GM18508 (cell line): ENCODE measurements around the gene CCNC.

Experiments
- ATAC-seq: cut with Tn5 transposase; IDR thresholded peaks from one replicate; pipeline ENCODE4 v1.9.1; 2021; ENCODE audit warnings: moderate number of reproducible peaks; ENCODE audit not compliant: insufficient read depth, unreplicated experiment

Gene CCNC

DNA sequence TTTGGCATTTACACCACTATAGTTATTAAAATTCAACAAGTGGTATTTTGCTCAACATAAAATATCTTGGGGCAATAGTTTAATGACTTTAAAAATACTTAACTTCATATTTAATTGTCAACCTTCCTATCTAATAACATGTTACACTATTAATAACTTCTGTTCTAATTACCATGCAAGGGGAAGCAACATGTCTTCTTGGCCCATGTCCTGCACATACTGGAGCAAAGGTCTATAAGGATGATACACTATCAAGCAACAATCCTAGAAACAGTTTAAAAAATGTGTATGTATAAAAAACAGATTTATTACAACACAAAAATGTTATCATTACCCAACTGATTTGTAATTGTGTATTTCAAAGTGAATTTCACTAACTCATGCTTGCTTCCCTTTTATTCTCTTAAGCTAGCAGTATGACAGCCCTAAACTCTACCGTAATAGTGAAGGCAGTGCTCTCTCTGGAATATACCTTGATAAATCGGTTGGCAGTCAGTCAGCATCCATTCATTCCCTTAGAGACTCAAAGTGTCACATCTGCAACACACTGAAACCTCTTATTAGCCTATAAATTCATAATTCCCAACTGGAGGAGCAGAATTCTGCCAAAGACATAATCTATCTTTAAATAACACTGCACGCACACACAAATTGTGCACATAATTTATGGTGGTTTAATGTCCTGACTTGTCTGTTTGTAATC is 18.3 kb downstream of the CCNC start:
- ATAC-seq, result no peak

DNA sequence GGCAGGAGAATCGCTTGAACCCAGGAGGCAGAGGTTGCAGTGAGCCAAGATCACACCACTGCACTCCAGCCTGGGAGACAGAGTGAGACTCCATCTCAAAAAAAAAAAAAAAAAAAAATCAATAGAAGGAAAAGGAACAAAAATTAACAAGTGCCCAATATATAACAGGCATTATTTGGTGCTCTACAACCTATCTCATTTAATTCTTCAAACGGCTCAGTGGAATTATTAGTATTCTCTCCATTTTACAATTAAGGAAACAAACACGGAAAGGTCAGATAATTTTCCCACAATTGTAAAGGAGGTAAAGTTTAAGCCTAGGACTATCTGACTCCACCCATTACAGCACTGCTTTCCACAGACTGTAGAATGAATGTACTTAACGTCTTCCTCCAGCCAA is 19.8 kb downstream of the CCNC start:
- no peak for ATAC-seq

DNA sequence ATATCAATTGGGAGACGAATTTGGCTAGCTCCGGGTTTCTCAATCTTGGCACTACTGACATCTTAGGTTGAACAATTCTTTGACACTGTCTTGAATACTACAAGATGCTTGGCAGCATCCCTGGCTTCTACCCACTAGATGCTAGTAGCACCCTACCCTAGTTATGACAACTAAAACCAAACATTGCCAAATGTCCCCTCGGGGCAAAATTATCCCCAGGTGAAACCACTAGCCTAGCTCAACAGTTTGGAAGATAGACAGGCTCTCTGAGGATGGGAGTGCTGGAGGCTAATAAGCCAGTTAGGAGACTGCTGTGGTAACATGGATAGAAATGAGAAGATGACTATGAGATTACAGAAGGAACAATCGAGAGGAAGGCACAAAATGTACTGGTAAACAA is 20.9 kb downstream of the CCNC start:
- ATAC-seq, result no peak

DNA sequence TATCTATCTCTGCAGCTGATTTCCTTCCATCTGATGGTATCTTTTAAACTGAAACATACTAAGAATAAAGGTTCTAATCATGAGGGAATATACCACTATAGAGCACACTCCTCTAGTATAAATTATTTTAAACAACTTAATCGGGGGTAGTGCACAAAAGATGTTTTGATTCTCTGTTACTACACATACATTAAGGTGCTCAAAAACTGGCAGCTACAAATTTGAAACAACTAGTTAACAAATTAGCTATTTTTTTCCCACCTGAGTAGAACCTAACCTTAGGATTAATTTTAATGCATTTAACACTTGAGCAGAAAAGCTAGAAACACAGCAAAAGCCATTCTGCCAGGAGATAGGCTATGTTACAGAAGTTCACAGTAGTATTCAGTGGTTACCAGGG is 23.0 kb downstream of the CCNC start:
- ATAC-seq, result no peak

DNA sequence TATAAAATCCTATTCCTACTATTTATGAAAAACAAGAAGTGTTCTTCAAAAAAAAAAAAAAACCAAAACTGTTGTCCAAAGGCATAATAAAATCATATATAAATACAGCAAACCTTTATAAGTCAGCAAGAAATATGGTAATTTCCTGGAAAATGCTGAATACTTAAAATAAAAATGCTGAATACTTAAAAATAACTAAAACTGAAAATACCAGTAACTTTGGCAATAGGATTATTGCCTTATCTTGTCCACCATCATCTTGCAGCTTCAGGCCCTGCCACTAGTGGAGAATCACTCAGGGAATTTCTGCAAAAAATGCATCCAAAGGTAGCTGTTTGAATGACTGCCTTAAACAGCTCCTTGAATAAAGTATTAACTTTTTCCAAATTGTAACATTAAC is 24.5 kb downstream of the CCNC start:
- no peak for ATAC-seq

DNA sequence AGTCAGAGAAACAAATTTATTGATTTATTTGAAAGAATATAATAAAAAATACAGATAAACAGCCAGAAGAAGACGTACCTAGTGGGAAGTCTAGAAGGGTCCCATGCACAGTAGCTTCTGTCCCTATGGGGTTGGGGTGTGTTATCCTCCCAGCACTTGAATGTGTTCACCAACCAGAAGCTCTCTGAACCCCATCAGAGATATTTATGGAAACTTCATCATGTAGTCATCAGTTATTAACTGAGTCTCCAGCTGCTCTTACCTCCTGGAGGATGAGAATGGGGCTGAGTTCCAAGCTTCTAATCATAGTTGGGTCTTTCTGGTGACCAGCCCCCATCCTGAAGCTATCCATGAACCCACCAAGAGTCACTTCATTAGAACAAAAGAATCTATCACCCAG is 37.8 kb downstream of the CCNC start:
- no peak for ATAC-seq

DNA sequence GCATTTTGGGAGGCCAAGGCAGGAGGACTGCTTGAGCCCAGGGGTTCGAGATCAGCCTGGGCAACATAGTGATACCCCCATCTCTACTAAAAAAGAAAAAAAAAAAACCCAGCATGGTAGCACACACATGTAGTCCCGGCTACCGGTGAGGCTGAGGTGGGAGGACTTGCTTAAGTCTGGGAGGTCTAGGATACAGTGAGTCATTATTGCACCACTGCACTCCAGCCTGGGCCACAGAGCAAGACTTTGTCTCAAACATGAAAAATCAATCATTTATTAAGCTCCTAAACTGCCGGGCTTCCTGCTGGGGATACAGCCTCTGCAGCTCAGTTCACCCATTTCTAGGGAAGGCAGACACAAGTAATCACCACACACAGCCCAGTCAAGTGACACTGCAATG is 45.9 kb downstream of the CCNC start:
- ATAC-seq, result no peak

DNA sequence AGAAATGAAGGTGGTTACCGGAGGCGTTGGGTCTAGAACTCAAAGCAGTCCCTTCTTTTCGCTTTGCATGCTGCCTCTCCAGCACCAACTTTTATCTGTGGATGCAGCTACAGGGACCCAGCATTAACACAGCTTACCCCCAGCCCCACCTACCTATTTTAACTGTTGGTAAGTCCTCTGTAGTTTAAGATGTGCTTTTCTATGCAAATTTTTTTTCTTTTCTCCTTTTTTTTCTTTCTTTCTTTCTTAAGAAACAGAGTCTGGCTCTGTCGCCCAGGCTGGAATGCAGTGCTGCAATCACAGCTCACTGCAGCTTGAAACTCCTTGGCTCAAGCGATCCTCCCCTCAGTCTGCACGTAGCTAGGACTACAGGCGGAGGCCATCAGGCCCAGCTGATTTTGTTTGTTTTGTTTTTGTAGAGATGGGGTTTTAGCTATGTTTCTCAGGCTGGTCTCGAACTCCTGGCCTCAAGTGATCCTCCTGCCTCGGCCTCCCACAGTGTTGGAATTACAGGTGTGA is 46.8 kb downstream of the CCNC start:
- peak; percentile 23 for ATAC-seq

DNA sequence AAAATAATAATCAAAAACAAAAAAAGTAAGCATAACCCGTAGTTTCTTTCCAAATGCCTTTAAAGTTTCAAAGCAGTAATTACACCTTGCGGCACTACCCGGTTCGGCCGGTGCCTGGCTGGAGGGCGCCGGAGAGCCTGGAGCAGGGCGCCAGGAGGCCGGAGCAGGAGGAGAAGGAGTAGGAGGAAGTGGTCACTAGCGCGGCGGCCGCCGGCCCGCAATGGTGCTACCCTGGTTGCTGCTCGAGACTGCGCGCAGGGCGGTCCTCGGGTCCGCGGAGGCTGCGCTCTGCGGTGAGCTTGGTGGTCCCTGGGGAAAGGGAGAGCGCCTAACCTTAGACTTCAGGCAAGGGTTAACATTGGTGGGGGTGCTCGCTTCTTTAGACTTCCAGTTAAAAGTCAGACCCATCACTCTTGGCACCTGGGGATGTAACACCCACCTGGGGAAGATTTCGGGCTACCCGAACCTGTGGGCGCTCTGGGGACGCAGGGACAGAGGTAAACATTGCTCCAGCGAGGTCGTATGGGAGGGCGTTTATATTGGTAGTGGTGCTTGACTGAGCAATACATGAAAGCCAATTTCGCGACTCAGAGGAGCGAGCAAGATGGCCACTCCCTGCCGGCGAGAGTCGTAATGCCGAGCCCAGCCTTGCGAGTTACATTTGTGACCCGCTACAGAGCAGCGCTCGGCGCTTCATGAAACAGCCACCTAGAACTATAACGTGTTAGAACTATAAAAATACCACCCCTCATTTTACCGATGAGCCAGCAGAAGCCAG is 47.4 kb downstream of the CCNC start:
- ATAC-seq, result peak; percentile 89

DNA sequence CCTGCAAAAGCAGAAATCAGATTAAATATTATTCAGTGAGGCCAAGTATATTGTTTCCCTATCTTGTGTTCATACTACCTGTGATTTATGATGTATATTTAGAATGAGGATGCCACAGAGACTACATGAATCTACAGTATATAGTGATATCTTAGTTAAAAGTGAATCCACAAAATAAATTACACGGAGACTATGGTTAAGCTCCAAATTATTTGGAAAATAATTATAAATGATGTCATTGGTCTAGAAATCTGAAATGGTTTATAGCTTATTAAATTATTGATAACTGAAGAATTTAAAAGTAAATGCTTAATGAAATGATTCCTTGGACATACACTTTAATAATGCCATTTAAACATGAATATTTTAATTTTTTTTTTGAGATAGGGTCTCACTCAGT is 49.0 kb downstream of the CCNC start:
- no peak for ATAC-seq

DNA sequence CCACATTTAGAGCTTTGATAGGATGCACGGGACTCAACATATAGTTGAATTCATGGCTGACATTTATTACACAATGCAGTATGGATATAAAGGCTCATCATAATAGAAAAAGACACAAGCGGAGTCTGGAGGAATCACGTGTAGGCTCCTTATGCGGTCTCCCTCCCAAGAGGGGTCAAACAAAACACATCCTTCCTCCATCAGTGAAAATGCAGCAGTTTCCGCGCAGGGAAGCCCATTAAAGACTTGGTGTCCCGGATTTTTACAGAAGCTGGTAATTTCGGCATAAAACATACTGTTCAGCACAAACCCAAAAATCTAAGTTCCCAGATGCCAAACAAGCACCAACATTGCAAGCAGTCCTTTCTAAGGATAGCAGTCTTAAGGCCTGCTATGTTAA is 54.4 kb downstream of the CCNC start:
- ATAC-seq, result no peak

DNA sequence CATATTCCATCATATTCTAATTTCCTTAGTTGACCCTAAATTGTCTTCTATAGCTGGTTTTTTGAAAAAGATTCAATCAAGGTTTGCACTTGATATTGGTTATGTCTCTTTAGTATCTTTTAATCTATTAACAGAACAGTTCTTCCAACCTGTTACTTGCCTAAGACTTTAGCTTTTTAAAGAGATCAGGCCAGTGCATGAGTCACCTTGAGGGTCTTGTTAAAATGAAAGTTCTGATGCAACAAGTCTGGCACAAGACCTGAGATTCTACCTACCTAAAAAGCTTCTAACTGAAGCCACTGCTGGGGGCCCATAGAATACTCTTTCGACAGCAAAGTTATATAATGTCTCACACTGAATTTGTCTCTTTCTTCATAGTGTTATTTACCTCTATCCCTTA is 56.4 kb downstream of the CCNC start:
- no peak for ATAC-seq

DNA sequence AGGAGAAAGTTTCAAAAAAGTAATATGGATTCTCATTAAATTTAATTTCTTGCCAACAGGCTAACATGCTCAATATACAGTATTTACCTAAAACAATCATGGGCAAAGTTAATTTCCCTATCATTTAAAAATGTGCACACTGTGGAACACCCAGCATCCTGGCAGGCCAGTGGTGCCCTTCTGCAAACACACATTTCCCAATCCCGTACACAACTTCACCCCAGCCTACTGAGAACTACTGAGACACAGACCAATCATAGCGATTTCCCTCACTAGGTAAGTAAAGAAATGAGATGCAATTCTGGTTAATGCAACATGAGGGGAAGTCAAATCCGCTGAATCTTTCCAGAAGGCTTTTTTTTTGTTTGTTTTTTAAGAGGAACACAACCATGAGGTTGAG is 60.8 kb downstream of the CCNC start:
- ATAC-seq, result no peak

DNA sequence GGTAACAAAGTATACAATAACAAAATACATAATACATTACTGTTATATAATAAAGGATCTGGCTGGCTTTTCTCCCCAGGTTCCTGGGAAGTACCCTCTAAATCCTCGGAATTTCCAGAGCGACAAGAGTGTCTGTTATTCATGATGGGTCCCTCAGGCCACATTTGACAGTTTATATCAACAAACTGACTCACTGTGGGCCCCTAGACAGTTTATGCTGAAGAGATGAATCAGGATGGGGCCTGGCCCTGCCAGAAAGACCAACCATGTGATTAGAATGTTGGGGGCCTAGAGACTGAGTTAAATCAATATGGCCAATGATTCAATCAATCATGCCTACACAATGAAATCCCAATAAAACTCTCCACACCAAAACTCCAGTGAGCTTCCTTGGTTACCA is 66.7 kb downstream of the CCNC start:
- no peak for ATAC-seq

DNA sequence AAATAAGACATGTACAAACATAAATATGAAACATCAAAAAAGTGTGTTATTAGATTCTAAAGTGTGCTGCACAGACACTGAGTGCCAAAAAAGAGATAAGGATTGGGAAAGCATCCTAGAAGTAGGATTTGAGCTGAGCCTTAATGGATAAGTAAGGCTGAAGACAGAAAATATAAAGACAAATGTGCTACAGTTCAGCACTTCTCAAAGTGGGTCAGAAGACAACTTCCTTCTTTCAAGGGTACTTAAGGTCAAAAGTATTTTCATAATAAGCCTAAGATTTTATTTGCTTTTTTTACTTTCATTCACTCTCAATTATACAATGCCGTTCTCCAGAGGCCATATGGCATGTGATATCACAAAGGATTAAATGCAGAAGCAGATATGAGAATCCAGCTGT is 70.0 kb downstream of the CCNC start:
- no peak for ATAC-seq

DNA sequence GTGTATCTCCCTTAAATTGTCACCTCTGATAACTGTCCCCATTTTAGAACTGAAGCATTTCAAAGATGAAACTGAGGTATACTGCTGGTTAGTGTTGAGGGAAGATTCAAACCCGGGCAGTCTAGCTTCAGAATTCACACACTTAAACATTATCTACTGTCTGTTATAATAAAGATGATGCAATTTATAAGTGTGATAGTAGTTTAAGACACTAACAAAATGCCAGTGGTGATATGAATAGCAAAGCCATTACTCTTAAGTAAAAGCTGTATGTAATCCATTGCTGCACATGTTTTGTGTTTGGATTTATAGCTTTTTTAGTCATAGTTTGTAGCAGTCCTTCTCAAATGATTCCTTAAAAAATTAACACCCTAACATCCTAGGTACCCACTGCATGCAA is 73.0 kb downstream of the CCNC start:
- no peak for ATAC-seq
